Tibial nerve (tissue), 4 donors: ENCODE measurements around the gene PLEKHA7.

Experiments used
- EP300 ChIP-seq, 2 donors: sonication (generic); formaldehyde crosslinking; IDR thresholded peaks; one replicate each; pipeline ENCODE4 v1.6.1; 2017; ENCODE audit warnings: antibody characterized with exemption in 2 of 2, mild to moderate bottlenecking in 1 of 2
- POLR2A ChIP-seq, 2 donors: fragments of 450-650 bp; IDR thresholded peaks; one replicate each; pipeline ENCODE4 v1.6.1; 2017; ENCODE audit warnings: antibody characterized with exemption in 2 of 2, mild to moderate bottlenecking in 2 of 2, moderate library complexity in 2 of 2
- TF ChIP-seq, protein P1 (sequence below), 5 experiments: fragments of 200-600 bp in 3 of 5; fragments of 450-650 bp in 2 of 5; sonication (generic) in 3 of 5; IDR thresholded peaks; one replicate each; pipeline ENCODE4 v1.5.1; 2016 to 2019; ENCODE audit warnings: antibody characterized with exemption in 5 of 5, mild to moderate bottlenecking in 3 of 5, moderate library complexity in 2 of 5

DNA sequence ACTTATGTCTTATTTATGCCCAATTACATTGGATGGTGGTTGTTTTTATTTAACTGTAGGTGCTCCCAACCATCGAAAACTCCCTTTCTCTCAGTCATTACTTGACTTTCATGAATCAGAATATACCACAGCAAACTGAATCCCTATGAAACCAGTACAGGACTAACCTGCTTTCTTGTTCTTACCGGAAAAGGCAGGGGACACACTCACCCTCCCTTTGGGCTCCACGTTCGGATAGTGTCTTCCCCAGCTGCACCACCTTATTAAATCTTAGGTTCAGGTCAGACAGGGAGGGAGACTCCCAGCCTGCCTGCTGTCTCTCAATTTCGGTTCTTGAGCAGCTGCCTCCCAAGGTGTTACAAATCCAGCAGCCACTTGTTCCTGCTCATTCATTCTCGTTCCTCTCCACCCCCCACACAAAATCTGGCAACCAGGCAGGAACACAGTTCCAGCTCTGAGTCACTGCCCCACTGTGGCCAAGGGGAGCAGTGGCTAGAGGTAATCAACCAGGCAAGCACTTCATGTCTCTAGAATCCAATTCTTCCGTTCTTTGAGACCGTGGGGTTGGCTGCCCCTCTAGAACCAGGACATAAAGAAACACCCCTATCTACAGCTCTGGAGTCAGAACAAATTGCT is 133.0 kb downstream of the PLEKHA7 start:
- TF ChIP-seq, protein P1, sequence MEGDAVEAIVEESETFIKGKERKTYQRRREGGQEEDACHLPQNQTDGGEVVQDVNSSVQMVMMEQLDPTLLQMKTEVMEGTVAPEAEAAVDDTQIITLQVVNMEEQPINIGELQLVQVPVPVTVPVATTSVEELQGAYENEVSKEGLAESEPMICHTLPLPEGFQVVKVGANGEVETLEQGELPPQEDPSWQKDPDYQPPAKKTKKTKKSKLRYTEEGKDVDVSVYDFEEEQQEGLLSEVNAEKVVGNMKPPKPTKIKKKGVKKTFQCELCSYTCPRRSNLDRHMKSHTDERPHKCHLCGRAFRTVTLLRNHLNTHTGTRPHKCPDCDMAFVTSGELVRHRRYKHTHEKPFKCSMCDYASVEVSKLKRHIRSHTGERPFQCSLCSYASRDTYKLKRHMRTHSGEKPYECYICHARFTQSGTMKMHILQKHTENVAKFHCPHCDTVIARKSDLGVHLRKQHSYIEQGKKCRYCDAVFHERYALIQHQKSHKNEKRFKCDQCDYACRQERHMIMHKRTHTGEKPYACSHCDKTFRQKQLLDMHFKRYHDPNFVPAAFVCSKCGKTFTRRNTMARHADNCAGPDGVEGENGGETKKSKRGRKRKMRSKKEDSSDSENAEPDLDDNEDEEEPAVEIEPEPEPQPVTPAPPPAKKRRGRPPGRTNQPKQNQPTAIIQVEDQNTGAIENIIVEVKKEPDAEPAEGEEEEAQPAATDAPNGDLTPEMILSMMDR (IDR thresholded peaks at IDR 0.05), result peak in 2 of 5 experiments; percentile 12 to 14
- TF ChIP-seq EP300 (IDR thresholded peaks at IDR 0.05) (peak in 1 of 2 donors; percentile 18), POLR2A (IDR thresholded peaks at IDR 0.05) (no peak)
